Endothelial cell of umbilical vein (primary cell): ENCODE measurements around the gene SAT2.

Experiments used
- EZH2 ChIP-seq: IDR thresholded peaks from 2 replicates; pipeline ENCODE4 v1.6.1; 2012; ENCODE audit warnings: borderline replicate concordance, low read depth, mild to moderate bottlenecking, moderate library complexity, low read length, inconsistent platforms; ENCODE audit not compliant: severe bottlenecking
- TF ChIP-seq, protein P1 (sequence below), 2 donors: IDR thresholded peaks; 1 replicate in 1 of 2; 2 replicates in 1 of 2; pipeline ENCODE4 v1.5.1; 2011; ENCODE audit warnings: low read length in 2 of 2, mild to moderate bottlenecking in 2 of 2, moderate library complexity in 2 of 2, control low read depth in 1 of 2, inconsistent platforms in 1 of 2, low read depth in 1 of 2; ENCODE audit not compliant: insufficient read depth in 1 of 2; ENCODE audit errors: extremely low read depth in 1 of 2

- TF ChIP-seq EZH2 = no peak
- TF ChIP-seq, protein P1, sequence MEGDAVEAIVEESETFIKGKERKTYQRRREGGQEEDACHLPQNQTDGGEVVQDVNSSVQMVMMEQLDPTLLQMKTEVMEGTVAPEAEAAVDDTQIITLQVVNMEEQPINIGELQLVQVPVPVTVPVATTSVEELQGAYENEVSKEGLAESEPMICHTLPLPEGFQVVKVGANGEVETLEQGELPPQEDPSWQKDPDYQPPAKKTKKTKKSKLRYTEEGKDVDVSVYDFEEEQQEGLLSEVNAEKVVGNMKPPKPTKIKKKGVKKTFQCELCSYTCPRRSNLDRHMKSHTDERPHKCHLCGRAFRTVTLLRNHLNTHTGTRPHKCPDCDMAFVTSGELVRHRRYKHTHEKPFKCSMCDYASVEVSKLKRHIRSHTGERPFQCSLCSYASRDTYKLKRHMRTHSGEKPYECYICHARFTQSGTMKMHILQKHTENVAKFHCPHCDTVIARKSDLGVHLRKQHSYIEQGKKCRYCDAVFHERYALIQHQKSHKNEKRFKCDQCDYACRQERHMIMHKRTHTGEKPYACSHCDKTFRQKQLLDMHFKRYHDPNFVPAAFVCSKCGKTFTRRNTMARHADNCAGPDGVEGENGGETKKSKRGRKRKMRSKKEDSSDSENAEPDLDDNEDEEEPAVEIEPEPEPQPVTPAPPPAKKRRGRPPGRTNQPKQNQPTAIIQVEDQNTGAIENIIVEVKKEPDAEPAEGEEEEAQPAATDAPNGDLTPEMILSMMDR (IDR thresholded peaks at IDR 0.05; ENCODE audit: extremely low read depth in 1 of 2, insufficient read depth in 1 of 2, low read depth in 1 of 2, low read length in 2 of 2) = no peak
These were observed 27.9 kb upstream of the SAT2 start for GRCh38 chr17:7655541-7655840.
